Coronary artery (tissue), 2 donors: Measurements from ENCODE around the gene DEPDC4.
"Not testable (repeated sequence)": the region's sequence is repeated elsewhere in the genome, so short reads cannot be mapped to it uniquely, and the experiment has no call there.

ENCODE experiments used
- DNase-seq: peaks from one replicate; pipeline ENCODE4 v3.0.0-alpha.2; 2017; ENCODE audit warnings: low spot score
- H3K27ac ChIP-seq, 2 donors: fragments of 200-600 bp; sonication (generic); one replicate each; pipeline ENCODE4 v1.5.1; 2016 to 2019
- H3K4me3 ChIP-seq: fragments of 200-600 bp; sonication (generic); 2 replicates; pipeline ENCODE4 v1.5.1; 2016; ENCODE audit warnings: mild to moderate bottlenecking, moderate library complexity
- CTCF ChIP-seq: fragments of 200-600 bp; sonication (generic); IDR thresholded peaks from one replicate; pipeline ENCODE4 v1.5.1; 2019; ENCODE audit warnings: antibody characterized with exemption

The DEPDC4 gene

GRCh38 chr12:100239589-100239988 is 27.3 kb downstream of the DEPDC4 start:
- H3K27ac ChIP-seq: no peak overlapping the region
- DNase-seq: no peak
- H3K4me3 ChIP-seq: no peak overlapping the region
- no peak for TF ChIP-seq CTCF

- TF ChIP-seq CTCF: no peak
- DNase-seq: no peak
- no peak overlapping the region for H3K4me3 ChIP-seq
- no peak overlapping the region for H3K27ac ChIP-seq
Observed at GRCh38 chr12:100238801-100239200, 28.1 kb downstream of the DEPDC4 start.

- peak; percentile 41 for TF ChIP-seq CTCF
- no peak for DNase-seq
- Histone ChIP-seq H3K27ac (peak overlapping the region in 1 of 2 donors; percentile 17), H3K4me3 (no peak overlapping the region)
Observed at GRCh38 chr12:100234591-100235304, 32.1 kb downstream of the DEPDC4 start.

- TF ChIP-seq CTCF: no peak
- no peak for DNase-seq
Observed at GRCh38 chr12:100234166-100234565, 32.7 kb downstream of the DEPDC4 start.

GRCh38 chr12:100231873-100232272 is 35.0 kb downstream of the DEPDC4 start:
- H3K27ac ChIP-seq, DNase-seq, H3K4me3 ChIP-seq: not testable (repeated sequence)

More at GRCh38 chr12:100234166-100234565, 32.7 kb downstream of the DEPDC4 start:
- peak overlapping the region in 1 of 2 donors; percentile 17 for H3K27ac ChIP-seq
- H3K4me3 ChIP-seq: no peak overlapping the region

- no peak overlapping the region for H3K27ac ChIP-seq
- no peak for DNase-seq
- TF ChIP-seq CTCF: no peak
- no peak overlapping the region for H3K4me3 ChIP-seq
Observed at GRCh38 chr12:100229876-100230275, 37.0 kb downstream of the DEPDC4 start.

GRCh38 chr12:100229036-100229635 is 37.7 kb downstream of the DEPDC4 start:
- TF ChIP-seq CTCF: no peak
- H3K4me3 ChIP-seq: no peak overlapping the region
- no peak overlapping the region for H3K27ac ChIP-seq
- no peak for DNase-seq
